Neural progenitor cell (in vitro differentiated cells): ENCODE data around the gene ZNF107. TPM values are rescaled to one million over a fixed set of nuclear protein-coding genes. Genes with fewer than 3 reads are reported as not detected.
"Not testable (repeated sequence)": the region's sequence is repeated elsewhere in the genome, so short reads cannot be mapped to it uniquely, and the experiment has no call there.

ENCODE experiments used
- DNase-seq: peaks from one replicate; pipeline ENCODE4 v3.0.0-alpha.2; 2016; ENCODE audit warnings: low spot score
- H2AFZ ChIP-seq: fragments of 200-600 bp; sonication (generic); replicated peaks from 2 replicates; pipeline ENCODE4 v1.6.1; 2016; ENCODE audit warnings: antibody characterized with exemption
- H3F3A ChIP-seq: fragments of 200-600 bp; sonication (generic); 2 replicates; pipeline ENCODE4 v1.6.1; 2016; ENCODE audit warnings: antibody characterized with exemption, low read depth
- H3K27ac ChIP-seq: fragments of 200-600 bp; sonication (generic); 2 replicates; pipeline ENCODE4 v1.5.1; 2016; ENCODE audit warnings: mild to moderate bottlenecking
- H3K27me3 ChIP-seq: fragments of 200-600 bp; sonication (generic); 2 replicates; pipeline ENCODE4 v1.6.1; 2016; ENCODE audit warnings: mild to moderate bottlenecking, moderate library complexity
- H3K36me3 ChIP-seq: fragments of 200-600 bp; sonication (generic); 2 replicates; pipeline ENCODE4 v1.5.1; 2016
- H3K4me1 ChIP-seq: fragments of 200-600 bp; sonication (generic); 2 replicates; pipeline ENCODE4 v1.6.1; 2016; ENCODE audit warnings: mixed run types
- H3K4me2 ChIP-seq: fragments of 200-600 bp; sonication (generic); 2 replicates; pipeline ENCODE4 v1.6.1; 2016
- H3K4me3 ChIP-seq: fragments of 200-600 bp; sonication (generic); 2 replicates; pipeline ENCODE4 v1.5.1; 2016
- H3K79me2 ChIP-seq: fragments of 200-600 bp; sonication (generic); 2 replicates; pipeline ENCODE4 v1.6.1; 2016; ENCODE audit warnings: low read depth
- H3K9ac ChIP-seq: fragments of 200-600 bp; sonication (generic); 2 replicates; pipeline ENCODE4 v1.6.1; 2016
- H3K9me3 ChIP-seq: fragments of 200-600 bp; sonication (generic); 2 replicates; pipeline ENCODE4 v1.5.1; 2016; ENCODE audit warnings: low read depth
- H4K20me1 ChIP-seq: fragments of 200-600 bp; sonication (generic); 2 replicates; pipeline ENCODE4 v1.6.1; 2016; ENCODE audit warnings: low read depth
- H3K27ac Mint-ChIP-seq: 3 replicates; pipeline ENCODE4 v1.8.0; 2021; ENCODE audit warnings: mixed read lengths
- H3K27me3 Mint-ChIP-seq: 2 replicates; pipeline ENCODE4 v1.8.0; 2022; ENCODE audit warnings: low read depth, mild to moderate bottlenecking, inconsistent platforms, moderate library complexity, mixed read lengths; ENCODE audit not compliant: insufficient read depth
- H3K36me3 Mint-ChIP-seq: 3 replicates; pipeline ENCODE4 v1.8.0; 2021; ENCODE audit warnings: mixed read lengths
- H3K4me1 Mint-ChIP-seq: 3 replicates; pipeline ENCODE4 v1.8.0; 2021; ENCODE audit warnings: mixed read lengths
- H3K4me3 Mint-ChIP-seq: 3 replicates; pipeline ENCODE4 v1.8.0; 2021; ENCODE audit warnings: mild to moderate bottlenecking, moderate library complexity, mixed read lengths
- H3K9me3 Mint-ChIP-seq: 3 replicates; pipeline ENCODE4 v1.8.0; 2020; ENCODE audit warnings: mixed read lengths
- CTCF ChIP-seq: fragments of 200-600 bp; sonication (generic); IDR thresholded peaks from 2 replicates; pipeline ENCODE4 v1.5.1; 2017; ENCODE audit warnings: antibody characterized with exemption, mild to moderate bottlenecking
- EZH2 ChIP-seq: fragments of 200-600 bp; sonication (generic); IDR thresholded peaks from 2 replicates; pipeline ENCODE4 v1.6.1; 2017; ENCODE audit warnings: antibody characterized with exemption, mild to moderate bottlenecking, moderate library complexity
- EZH2phosphoT487 ChIP-seq: fragments of 200-600 bp; sonication (generic); IDR thresholded peaks from 2 replicates; pipeline ENCODE4 v1.6.1; 2017; ENCODE audit warnings: antibody characterized with exemption
- total RNA-seq: library from RNA; depleted of rRNA; stranded (reverse); fragments of >200 nt; gene quantifications from 2 replicates; pipeline ENCODE4 v1.2.3, GENCODE V29; 2015; ENCODE audit warnings: low replicate concordance

The ZNF107 gene
- total RNA-seq, 1 donor from 2014 or later: 18.9 TPM

- no peak for DNase-seq
- no peaks in the 10 kb centered on the region for H3K27me3 ChIP-seq
- no peaks in the 10 kb centered on the region for H3F3A ChIP-seq
- no peaks in the 10 kb centered on the region for H3K36me3 ChIP-seq
- no peaks in the 10 kb centered on the region for H4K20me1 ChIP-seq
- Mint-ChIP-seq H3K36me3 (peaks cover 27% of the 10 kb centered on the region), H3K4me1 (no peaks in the 10 kb centered on the region), H3K27ac (no peak overlapping the region), H3K27me3 (no peaks in the 10 kb centered on the region), H3K4me3 (no peak overlapping the region), H3K9me3 (peaks cover 8% of the 10 kb centered on the region)
- no peak overlapping the region for H3K4me2 ChIP-seq
- no peaks in the 10 kb centered on the region for H3K9me3 ChIP-seq
- H3K27ac ChIP-seq: no peak overlapping the region
- no peak overlapping the region for H2AFZ ChIP-seq
- no peak for TF ChIP-seq EZH2phosphoT487
- H3K9ac ChIP-seq: no peak overlapping the region
- no peak overlapping the region for H3K4me3 ChIP-seq
- H3K79me2 ChIP-seq: peaks cover 4% of the 10 kb centered on the region
- no peaks in the 10 kb centered on the region for H3K4me1 ChIP-seq
Observed at GRCh38 chr7:64686493-64687184, 20.7 kb downstream of the ZNF107 start.

- Histone ChIP-seq H3K27ac (no peak overlapping the region), H3K27me3 (no peaks in the 10 kb centered on the region), H3K9me3 (no peaks in the 10 kb centered on the region), H4K20me1 (no peaks in the 10 kb centered on the region), H3K79me2 (peaks cover 4% of the 10 kb centered on the region), H3K4me1 (no peaks in the 10 kb centered on the region), H3K4me3 (no peak overlapping the region), H3K9ac (no peak overlapping the region), H3K36me3 (no peaks in the 10 kb centered on the region), H3K4me2 (no peak overlapping the region), H3F3A (no peaks in the 10 kb centered on the region), H2AFZ (no peak overlapping the region)
- DNase-seq: no peak
- H3K27me3 Mint-ChIP-seq: no peaks in the 10 kb centered on the region
- H3K36me3 Mint-ChIP-seq: peaks cover 34% of the 10 kb centered on the region
- peaks cover 14% of the 10 kb centered on the region for H3K9me3 Mint-ChIP-seq
- no peaks in the 10 kb centered on the region for H3K4me1 Mint-ChIP-seq
- no peak overlapping the region for H3K4me3 Mint-ChIP-seq
- no peak for TF ChIP-seq CTCF
- no peak for TF ChIP-seq EZH2
- TF ChIP-seq EZH2phosphoT487: no peak
- H3K27ac Mint-ChIP-seq: no peak overlapping the region
Observed at GRCh38 chr7:64687249-64687648, 21.3 kb downstream of the ZNF107 start.

GRCh38 chr7:64688988-64689387 is 23.1 kb downstream of the ZNF107 start:
- Histone ChIP-seq H3K4me1 (no peaks in the 10 kb centered on the region), H3K9ac (no peak overlapping the region), H3K4me2 (no peak overlapping the region), H3K27ac (no peak overlapping the region), H3K9me3 (no peaks in the 10 kb centered on the region), H3F3A (no peaks in the 10 kb centered on the region), H4K20me1 (no peaks in the 10 kb centered on the region), H3K27me3 (no peaks in the 10 kb centered on the region), H2AFZ (no peak overlapping the region), H3K36me3 (no peaks in the 10 kb centered on the region), H3K4me3 (no peak overlapping the region), H3K79me2 (peaks cover 4% of the 10 kb centered on the region)
- Mint-ChIP-seq H3K27ac (no peak overlapping the region), H3K27me3 (no peaks in the 10 kb centered on the region), H3K9me3 (peaks cover 19% of the 10 kb centered on the region), H3K4me1 (no peaks in the 10 kb centered on the region), H3K36me3 (peaks cover 43% of the 10 kb centered on the region), H3K4me3 (no peak overlapping the region)
- TF ChIP-seq CTCF: no peak
- no peak for DNase-seq

GRCh38 chr7:64691831-64692230 is 25.9 kb downstream of the ZNF107 start:
- DNase-seq: no peak
- no peaks in the 10 kb centered on the region for H3K27me3 ChIP-seq
- Mint-ChIP-seq H3K27ac (no peak overlapping the region), H3K4me1 (no peaks in the 10 kb centered on the region), H3K9me3 (peaks cover 33% of the 10 kb centered on the region), H3K4me3 (no peak overlapping the region), H3K27me3 (no peaks in the 10 kb centered on the region), H3K36me3 (peaks cover 60% of the 10 kb centered on the region)
- H3K4me2 ChIP-seq: no peak overlapping the region
- TF ChIP-seq EZH2phosphoT487: no peak
- no peak for TF ChIP-seq EZH2
- no peak for TF ChIP-seq CTCF
- H4K20me1 ChIP-seq: no peaks in the 10 kb centered on the region
- peaks cover 4% of the 10 kb centered on the region for H3K79me2 ChIP-seq
- H3F3A ChIP-seq: no peaks in the 10 kb centered on the region
- peaks cover 4% of the 10 kb centered on the region for H3K9me3 ChIP-seq
- no peak overlapping the region for H3K27ac ChIP-seq
- no peak overlapping the region for H3K9ac ChIP-seq
- H3K4me1 ChIP-seq: no peaks in the 10 kb centered on the region
- no peak overlapping the region for H3K4me3 ChIP-seq
- H3K36me3 ChIP-seq: peaks cover 6% of the 10 kb centered on the region
- H2AFZ ChIP-seq: no peak overlapping the region

GRCh38 chr7:64697863-64698262 is 31.9 kb downstream of the ZNF107 start:
- H3F3A ChIP-seq, H4K20me1 ChIP-seq, H3K4me3 ChIP-seq, H3K27ac ChIP-seq, H3K9ac ChIP-seq, H3K27me3 ChIP-seq, H3K4me1 ChIP-seq, H3K4me2 ChIP-seq, H3K27me3 Mint-ChIP-seq, H3K27ac Mint-ChIP-seq, DNase-seq, H3K4me1 Mint-ChIP-seq, H3K4me3 Mint-ChIP-seq, H3K79me2 ChIP-seq, H2AFZ ChIP-seq: not testable (repeated sequence)
- Mint-ChIP-seq H3K9me3 (peaks cover 43% of the 10 kb centered on the region), H3K36me3 (peaks cover 46% of the 10 kb centered on the region)
- Histone ChIP-seq H3K36me3 (peaks cover 10% of the 10 kb centered on the region), H3K9me3 (peaks cover 13% of the 10 kb centered on the region)
